Measurements from ENCODE around the gene NRN1L.

DNA sequence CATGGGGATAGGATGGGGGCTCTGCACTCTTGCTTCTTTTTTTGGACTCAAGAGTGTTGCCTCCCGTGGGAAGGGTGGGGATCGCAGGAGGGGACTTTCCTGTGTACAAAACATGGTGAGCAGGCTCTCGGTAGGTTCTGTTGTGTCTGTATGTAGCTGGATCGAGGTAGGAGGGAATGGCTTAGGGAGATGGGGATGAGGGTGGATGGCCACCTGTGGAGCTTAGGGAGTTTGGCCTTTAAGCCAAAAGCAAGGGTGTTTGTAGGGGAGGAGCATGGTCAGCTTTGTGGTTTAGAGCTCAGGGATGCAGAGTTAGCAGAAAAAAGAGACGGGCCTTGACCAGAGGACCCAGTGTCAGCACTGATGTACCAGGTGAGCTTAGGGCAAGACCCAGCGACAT, 22.8 kb upstream of the NRN1L start:
- no peak for TF ChIP-seq POLR2A (IDR thresholded peaks at IDR 0.05; ENCODE audit: borderline replicate concordance, extremely low read depth, insufficient read depth, insufficient read length)
- TF ChIP-seq EZH2 (IDR thresholded peaks at IDR 0.05) = no peak
- no peak for TF ChIP-seq CEBPB (IDR thresholded peaks at IDR 0.05; ENCODE audit: low read depth)
- no peak for TF ChIP-seq EGR1 (IDR thresholded peaks at IDR 0.05; ENCODE audit: low read depth)
- no peak for TF ChIP-seq CTCF (IDR thresholded peaks at IDR 0.05 in 2 of 3, conservative IDR thresholded peaks at IDR 0.05 in 1 of 3; ENCODE audit: borderline replicate concordance in 1 of 3, insufficient read depth in 1 of 3, low read depth in 2 of 3, low read length in 2 of 3)
- TF ChIP-seq, protein P1, sequence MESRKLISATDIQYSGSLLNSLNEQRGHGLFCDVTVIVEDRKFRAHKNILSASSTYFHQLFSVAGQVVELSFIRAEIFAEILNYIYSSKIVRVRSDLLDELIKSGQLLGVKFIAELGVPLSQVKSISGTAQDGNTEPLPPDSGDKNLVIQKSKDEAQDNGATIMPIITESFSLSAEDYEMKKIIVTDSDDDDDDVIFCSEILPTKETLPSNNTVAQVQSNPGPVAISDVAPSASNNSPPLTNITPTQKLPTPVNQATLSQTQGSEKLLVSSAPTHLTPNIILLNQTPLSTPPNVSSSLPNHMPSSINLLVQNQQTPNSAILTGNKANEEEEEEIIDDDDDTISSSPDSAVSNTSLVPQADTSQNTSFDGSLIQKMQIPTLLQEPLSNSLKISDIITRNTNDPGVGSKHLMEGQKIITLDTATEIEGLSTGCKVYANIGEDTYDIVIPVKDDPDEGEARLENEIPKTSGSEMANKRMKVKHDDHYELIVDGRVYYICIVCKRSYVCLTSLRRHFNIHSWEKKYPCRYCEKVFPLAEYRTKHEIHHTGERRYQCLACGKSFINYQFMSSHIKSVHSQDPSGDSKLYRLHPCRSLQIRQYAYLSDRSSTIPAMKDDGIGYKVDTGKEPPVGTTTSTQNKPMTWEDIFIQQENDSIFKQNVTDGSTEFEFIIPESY (IDR thresholded peaks at IDR 0.05; ENCODE audit: extremely low read depth, insufficient replicate concordance, low read length) = no peak
- TF ChIP-seq ATF3 (IDR thresholded peaks at IDR 0.05) = no peak
- no peak for TF ChIP-seq SP1 (IDR thresholded peaks at IDR 0.05; ENCODE audit: low read depth)

Data from HCT116 (cell line).